Measurements from ENCODE around the gene MOCS1.

The MOCS1 gene

DNA sequence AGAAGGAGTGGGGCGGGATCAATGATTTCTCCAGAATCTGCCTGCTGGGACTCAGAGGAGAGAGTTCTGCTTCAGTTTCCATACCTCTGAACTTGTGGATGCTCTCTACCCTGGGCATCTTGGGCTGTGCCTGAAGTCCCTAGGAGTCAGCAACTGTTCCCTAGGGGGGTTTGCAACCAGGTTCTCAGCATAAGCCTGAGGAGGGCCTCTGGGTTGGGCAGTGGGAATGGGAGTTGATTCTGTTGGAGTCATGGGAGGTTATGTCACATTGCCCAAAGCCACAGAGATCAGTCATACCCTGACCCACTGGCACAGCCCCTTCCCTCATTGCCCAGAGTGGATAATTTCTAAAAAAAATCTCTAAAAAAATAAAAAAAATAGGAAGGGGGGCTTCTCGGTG lies 47.4 kb downstream of the MOCS1 start:
- H3K4me2 ChIP-seq (ENCODE audit: low read length) = no peak overlapping the region
- no peaks in the 10 kb centered on the region for H3K79me2 ChIP-seq (ENCODE audit: control insufficient read depth, insufficient read depth, low read length)
- no peak overlapping the region for H2AK5ac ChIP-seq (ENCODE audit: low read length)
- no peak overlapping the region for H3K23ac ChIP-seq (ENCODE audit: low read length)
- H3K4me1 ChIP-seq (ENCODE audit: control insufficient read depth, low read depth, low read length) = peaks cover 3% of the 10 kb centered on the region
- H2BK120ac ChIP-seq (ENCODE audit: low read depth, low read length) = no peak overlapping the region
- H4K5ac ChIP-seq (ENCODE audit: low read length) = no peak overlapping the region
- H2BK5ac ChIP-seq (ENCODE audit: low read length) = no peak overlapping the region
- no peak overlapping the region for H2BK15ac ChIP-seq (replicated peaks; ENCODE audit: low read depth)
- H3K56ac ChIP-seq (ENCODE audit: low read length) = no peak overlapping the region
- no peak overlapping the region for H3K27ac ChIP-seq (ENCODE audit: low read depth, low read length)
- H3K79me1 ChIP-seq (ENCODE audit: low read length) = no peaks in the 10 kb centered on the region
- H3K4me3 ChIP-seq (ENCODE audit: low read length) = no peak overlapping the region
- no peak overlapping the region for H3K9ac ChIP-seq (ENCODE audit: low read length)
- no peak overlapping the region for H3K18ac ChIP-seq (ENCODE audit: low read length)
- no peaks in the 10 kb centered on the region for H3K27me3 ChIP-seq (ENCODE audit: insufficient read depth, low read length, poor library complexity)
- no peak for DNase-seq
- WGBS (ENCODE audit: extremely low coverage, insufficient coverage, low lambda C conversion rate) = no CpG with 5 or more reads among the region's 2 CpGs
- H4K8ac ChIP-seq (ENCODE audit: low read depth, low read length) = no peak overlapping the region
- H3K4ac ChIP-seq (ENCODE audit: low read depth, low read length) = no peak overlapping the region
- H3K36me3 ChIP-seq (ENCODE audit: control insufficient read depth, insufficient read depth, low read length) = no peaks in the 10 kb centered on the region

DNA sequence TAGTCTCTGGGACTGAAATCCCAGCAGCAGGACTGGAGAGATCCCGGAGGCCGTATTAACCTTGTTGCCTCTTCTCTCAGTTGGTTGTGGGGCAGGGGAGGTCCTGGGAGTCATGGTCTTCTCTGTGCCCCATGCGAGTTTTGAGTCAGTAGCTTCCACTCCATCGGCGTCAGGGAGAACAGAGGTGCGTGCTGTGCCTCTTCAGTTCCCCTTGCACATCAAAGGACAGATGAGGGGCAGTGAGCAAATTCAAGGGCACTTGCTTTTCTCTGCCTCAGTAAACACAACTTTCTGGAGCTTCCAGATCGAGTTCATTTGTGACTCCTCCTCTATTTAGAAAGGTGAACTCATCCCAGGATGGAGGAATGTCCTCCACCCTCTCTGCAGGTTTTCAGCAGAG lies 48.6 kb downstream of the MOCS1 start:
- no peak overlapping the region for H3K27ac ChIP-seq (ENCODE audit: low read depth, low read length)
- no peaks in the 10 kb centered on the region for H3K36me3 ChIP-seq (ENCODE audit: control insufficient read depth, insufficient read depth, low read length)

DNA sequence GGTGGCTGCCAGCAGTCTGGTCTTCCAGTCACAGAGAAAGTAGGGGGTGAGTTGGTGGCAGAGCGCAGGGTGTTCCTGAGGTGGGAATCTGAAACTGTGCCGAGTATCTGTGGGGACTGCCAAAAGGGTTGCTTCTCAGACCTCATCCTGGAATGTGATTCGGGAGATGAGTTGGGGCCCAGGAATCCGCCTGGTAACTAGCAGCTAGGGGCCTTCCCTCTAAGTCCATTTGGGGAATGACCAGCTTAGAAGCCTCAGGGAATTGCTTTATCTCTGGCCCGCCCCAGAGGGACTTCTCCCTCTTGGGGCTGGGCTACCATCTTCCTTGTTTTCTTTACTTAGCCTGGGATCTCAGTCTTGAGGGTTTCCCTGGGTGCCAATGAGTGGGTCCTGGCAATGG lies 49.6 kb downstream of the MOCS1 start:
- no peak overlapping the region for H3K4me3 ChIP-seq (ENCODE audit: low read length)
- no peak overlapping the region for H3K4ac ChIP-seq (ENCODE audit: low read depth, low read length)
- H3K23ac ChIP-seq (ENCODE audit: low read length) = no peak overlapping the region
- no peak overlapping the region for H3K4me2 ChIP-seq (ENCODE audit: low read length)
- H2AK5ac ChIP-seq (ENCODE audit: low read length) = no peak overlapping the region
- no peak overlapping the region for H4K5ac ChIP-seq (ENCODE audit: low read length)
- no CpG with 5 or more reads among the region's 5 CpGs for WGBS (ENCODE audit: extremely low coverage, insufficient coverage, low lambda C conversion rate)
- H3K27ac ChIP-seq (ENCODE audit: low read depth, low read length) = no peak overlapping the region
- H3K79me2 ChIP-seq (ENCODE audit: control insufficient read depth, insufficient read depth, low read length) = no peaks in the 10 kb centered on the region
- no peaks in the 10 kb centered on the region for H3K79me1 ChIP-seq (ENCODE audit: low read length)
- no peaks in the 10 kb centered on the region for H3K27me3 ChIP-seq (ENCODE audit: insufficient read depth, low read length, poor library complexity)
- no peak overlapping the region for H2BK120ac ChIP-seq (ENCODE audit: low read depth, low read length)
- H3K4me1 ChIP-seq (ENCODE audit: control insufficient read depth, low read depth, low read length) = peaks cover 3% of the 10 kb centered on the region
- no peak overlapping the region for H4K8ac ChIP-seq (ENCODE audit: low read depth, low read length)
- no peak overlapping the region for H2BK5ac ChIP-seq (ENCODE audit: low read length)
- H2BK15ac ChIP-seq (replicated peaks; ENCODE audit: low read depth) = no peak overlapping the region
- H3K36me3 ChIP-seq (ENCODE audit: control insufficient read depth, insufficient read depth, low read length) = no peaks in the 10 kb centered on the region
- DNase-seq = no peak
- H3K18ac ChIP-seq (ENCODE audit: low read length) = no peak overlapping the region
- H3K9ac ChIP-seq (ENCODE audit: low read length) = no peak overlapping the region
- no peak overlapping the region for H3K56ac ChIP-seq (ENCODE audit: low read length)

More for the DNA sequence above, 48.6 kb downstream of the MOCS1 start:
- Histone ChIP-seq H3K79me2 (ENCODE audit: control insufficient read depth, insufficient read depth, low read length) (no peaks in the 10 kb centered on the region), H2BK5ac (ENCODE audit: low read length) (no peak overlapping the region), H2BK15ac (replicated peaks; ENCODE audit: low read depth) (no peak overlapping the region), H2AK5ac (ENCODE audit: low read length) (no peak overlapping the region), H3K9ac (ENCODE audit: low read length) (no peak overlapping the region), H3K79me1 (ENCODE audit: low read length) (no peaks in the 10 kb centered on the region), H3K56ac (ENCODE audit: low read length) (no peak overlapping the region), H3K4me3 (ENCODE audit: low read length) (no peak overlapping the region), H4K8ac (ENCODE audit: low read depth, low read length) (no peak overlapping the region), H3K27me3 (ENCODE audit: insufficient read depth, low read length, poor library complexity) (no peaks in the 10 kb centered on the region), H3K4me1 (ENCODE audit: control insufficient read depth, low read depth, low read length) (peaks cover 3% of the 10 kb centered on the region), H4K5ac (ENCODE audit: low read length) (no peak overlapping the region), H3K18ac (ENCODE audit: low read length) (no peak overlapping the region), H3K4ac (ENCODE audit: low read depth, low read length) (no peak overlapping the region), H2BK120ac (ENCODE audit: low read depth, low read length) (no peak overlapping the region), H3K4me2 (ENCODE audit: low read length) (no peak overlapping the region), H3K23ac (ENCODE audit: low read length) (no peak overlapping the region)
- WGBS (ENCODE audit: extremely low coverage, insufficient coverage, low lambda C conversion rate) = no CpG with 5 or more reads among the region's 7 CpGs
- no peak for DNase-seq

DNA sequence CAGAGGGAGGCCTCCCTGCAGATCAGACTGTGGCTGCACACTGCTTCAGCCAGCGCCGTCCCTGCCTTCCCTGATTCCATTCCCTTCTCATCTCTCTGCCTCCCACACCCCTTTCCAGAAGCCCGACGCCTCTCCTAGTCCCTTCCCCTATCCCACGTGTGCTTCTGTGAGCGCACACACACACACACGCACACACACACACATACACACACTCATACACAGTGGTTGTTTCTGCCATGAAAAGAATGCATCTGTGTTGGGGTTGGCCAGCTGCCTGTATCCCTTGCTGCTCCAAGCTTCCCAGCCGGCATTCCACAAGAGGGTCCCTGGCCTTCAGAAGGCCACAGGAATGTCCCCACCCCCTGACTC lies 51.7 kb downstream of the MOCS1 start:
- Histone ChIP-seq H3K4me3 (ENCODE audit: low read length) (no peak overlapping the region), H3K4me1 (ENCODE audit: control insufficient read depth, low read depth, low read length) (peaks cover 3% of the 10 kb centered on the region)
- no peak for DNase-seq

DNA sequence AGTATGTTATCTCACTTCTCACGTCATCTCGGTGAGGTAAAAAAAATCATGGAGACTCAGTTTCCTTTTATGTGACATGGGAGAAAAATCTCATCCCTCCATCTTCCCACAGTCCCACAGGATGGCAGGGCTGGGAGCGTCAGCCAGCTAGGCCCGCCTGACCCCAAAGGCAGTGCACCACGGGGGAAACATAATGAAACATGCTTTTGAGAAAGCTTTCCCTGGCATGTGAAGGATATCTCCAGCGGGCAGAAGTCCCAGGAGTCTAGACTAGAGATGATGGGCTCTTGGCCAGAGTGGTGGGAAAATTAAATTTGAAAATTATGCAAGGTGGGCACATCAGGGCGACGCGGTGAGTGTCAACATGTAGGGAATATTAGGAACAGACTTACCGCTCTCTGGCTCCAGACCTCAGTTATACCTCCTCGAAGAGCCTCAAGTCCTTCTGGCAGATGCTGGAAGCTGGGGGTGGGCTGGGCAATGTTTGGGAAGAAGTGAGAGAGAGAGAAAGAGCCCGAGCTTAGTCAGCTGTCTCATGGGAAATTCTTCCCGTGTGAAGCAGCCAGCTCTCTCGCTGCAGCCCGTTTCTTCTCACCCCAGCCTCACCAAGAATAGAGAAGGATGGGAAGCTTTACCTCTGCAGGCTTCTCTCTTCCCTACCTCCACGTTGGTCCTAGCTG lies 52.3 kb downstream of the MOCS1 start:
- no peak overlapping the region for H2AK5ac ChIP-seq (ENCODE audit: low read length)
- H3K79me2 ChIP-seq (ENCODE audit: control insufficient read depth, insufficient read depth, low read length) = no peaks in the 10 kb centered on the region
- H3K23ac ChIP-seq (ENCODE audit: low read length) = no peak overlapping the region
- H2BK120ac ChIP-seq (ENCODE audit: low read depth, low read length) = no peak overlapping the region
- no peak overlapping the region for H3K4me3 ChIP-seq (ENCODE audit: low read length)
- no peak overlapping the region for H3K56ac ChIP-seq (ENCODE audit: low read length)
- no peak overlapping the region for H4K8ac ChIP-seq (ENCODE audit: low read depth, low read length)
- H3K27ac ChIP-seq (ENCODE audit: low read depth, low read length) = no peak overlapping the region
- H2BK15ac ChIP-seq (replicated peaks; ENCODE audit: low read depth) = no peak overlapping the region
- H3K9ac ChIP-seq (ENCODE audit: low read length) = no peak overlapping the region
- H3K4me1 ChIP-seq (ENCODE audit: control insufficient read depth, low read depth, low read length) = no peaks in the 10 kb centered on the region
- no peaks in the 10 kb centered on the region for H3K36me3 ChIP-seq (ENCODE audit: control insufficient read depth, insufficient read depth, low read length)
- no peaks in the 10 kb centered on the region for H3K27me3 ChIP-seq (ENCODE audit: insufficient read depth, low read length, poor library complexity)
- no peak overlapping the region for H3K4ac ChIP-seq (ENCODE audit: low read depth, low read length)
- H3K18ac ChIP-seq (ENCODE audit: low read length) = no peak overlapping the region
- H2BK5ac ChIP-seq (ENCODE audit: low read length) = no peak overlapping the region
- no peak overlapping the region for H3K4me2 ChIP-seq (ENCODE audit: low read length)
- WGBS (ENCODE audit: extremely low coverage, insufficient coverage, low lambda C conversion rate) = no CpG with 5 or more reads among the region's 16 CpGs
- no peak for DNase-seq
- no peak overlapping the region for H4K5ac ChIP-seq (ENCODE audit: low read length)
- no peaks in the 10 kb centered on the region for H3K79me1 ChIP-seq (ENCODE audit: low read length)

More for the DNA sequence above, 51.7 kb downstream of the MOCS1 start:
- H4K5ac ChIP-seq (ENCODE audit: low read length) = no peak overlapping the region
- no peak overlapping the region for H3K4ac ChIP-seq (ENCODE audit: low read depth, low read length)
- no peaks in the 10 kb centered on the region for H3K79me1 ChIP-seq (ENCODE audit: low read length)
- no CpG with 5 or more reads among the region's 8 CpGs for WGBS (ENCODE audit: extremely low coverage, insufficient coverage, low lambda C conversion rate)
- no peak overlapping the region for H3K18ac ChIP-seq (ENCODE audit: low read length)
- H2BK120ac ChIP-seq (ENCODE audit: low read depth, low read length) = no peak overlapping the region
- H3K4me2 ChIP-seq (ENCODE audit: low read length) = no peak overlapping the region
- no peak overlapping the region for H3K27ac ChIP-seq (ENCODE audit: low read depth, low read length)
- no peak overlapping the region for H2AK5ac ChIP-seq (ENCODE audit: low read length)
- H3K9ac ChIP-seq (ENCODE audit: low read length) = no peak overlapping the region
- H3K79me2 ChIP-seq (ENCODE audit: control insufficient read depth, insufficient read depth, low read length) = no peaks in the 10 kb centered on the region
- H2BK15ac ChIP-seq (replicated peaks; ENCODE audit: low read depth) = no peak overlapping the region
- H3K27me3 ChIP-seq (ENCODE audit: insufficient read depth, low read length, poor library complexity) = no peaks in the 10 kb centered on the region
- no peak overlapping the region for H4K8ac ChIP-seq (ENCODE audit: low read depth, low read length)
- no peak overlapping the region for H3K23ac ChIP-seq (ENCODE audit: low read length)
- no peak overlapping the region for H2BK5ac ChIP-seq (ENCODE audit: low read length)
- no peak overlapping the region for H3K56ac ChIP-seq (ENCODE audit: low read length)
- H3K36me3 ChIP-seq (ENCODE audit: control insufficient read depth, insufficient read depth, low read length) = no peaks in the 10 kb centered on the region

DNA sequence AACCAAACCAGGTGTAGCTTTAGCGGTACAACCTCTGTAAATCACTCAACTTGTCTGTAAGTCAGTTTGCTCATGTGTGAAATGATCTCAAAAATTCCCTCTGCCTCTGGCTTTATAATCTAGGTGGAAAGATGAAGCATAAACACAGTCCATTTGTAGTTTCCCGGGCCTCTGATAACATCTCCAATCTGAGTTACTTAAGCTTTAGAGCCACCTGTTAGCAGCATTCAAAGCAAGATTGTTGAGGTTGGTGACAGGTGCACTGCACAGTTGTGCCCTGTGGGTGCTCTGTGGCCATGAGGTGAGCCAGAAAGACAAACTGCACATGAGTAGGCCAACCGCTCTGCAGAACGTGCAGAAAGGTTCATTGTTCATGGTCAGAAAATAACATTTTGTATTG lies 53.7 kb downstream of the MOCS1 start:
- DNase-seq = no peak
- H3K4ac ChIP-seq (ENCODE audit: low read depth, low read length) = no peak overlapping the region
- H3K4me2 ChIP-seq (ENCODE audit: low read length) = no peak overlapping the region
- H3K36me3 ChIP-seq (ENCODE audit: control insufficient read depth, insufficient read depth, low read length) = no peaks in the 10 kb centered on the region
- H3K9ac ChIP-seq (ENCODE audit: low read length) = no peak overlapping the region
- H4K5ac ChIP-seq (ENCODE audit: low read length) = no peak overlapping the region
- no peak overlapping the region for H2BK120ac ChIP-seq (ENCODE audit: low read depth, low read length)
- H3K4me1 ChIP-seq (ENCODE audit: control insufficient read depth, low read depth, low read length) = no peaks in the 10 kb centered on the region
- no peak overlapping the region for H2AK5ac ChIP-seq (ENCODE audit: low read length)
- no peak overlapping the region for H3K27ac ChIP-seq (ENCODE audit: low read depth, low read length)
- no peaks in the 10 kb centered on the region for H3K27me3 ChIP-seq (ENCODE audit: insufficient read depth, low read length, poor library complexity)
- no CpG with 5 or more reads among the region's 4 CpGs for WGBS (ENCODE audit: extremely low coverage, insufficient coverage, low lambda C conversion rate)
- H4K8ac ChIP-seq (ENCODE audit: low read depth, low read length) = no peak overlapping the region
- no peak overlapping the region for H3K23ac ChIP-seq (ENCODE audit: low read length)
- no peak overlapping the region for H2BK15ac ChIP-seq (replicated peaks; ENCODE audit: low read depth)
- no peaks in the 10 kb centered on the region for H3K79me1 ChIP-seq (ENCODE audit: low read length)
- no peaks in the 10 kb centered on the region for H3K79me2 ChIP-seq (ENCODE audit: control insufficient read depth, insufficient read depth, low read length)
- no peak overlapping the region for H3K4me3 ChIP-seq (ENCODE audit: low read length)
- no peak overlapping the region for H3K56ac ChIP-seq (ENCODE audit: low read length)
- no peak overlapping the region for H2BK5ac ChIP-seq (ENCODE audit: low read length)
- H3K18ac ChIP-seq (ENCODE audit: low read length) = no peak overlapping the region

All from mesendoderm (in vitro differentiated cells).